ENCODE measurements around the gene TENM3.

DNA sequence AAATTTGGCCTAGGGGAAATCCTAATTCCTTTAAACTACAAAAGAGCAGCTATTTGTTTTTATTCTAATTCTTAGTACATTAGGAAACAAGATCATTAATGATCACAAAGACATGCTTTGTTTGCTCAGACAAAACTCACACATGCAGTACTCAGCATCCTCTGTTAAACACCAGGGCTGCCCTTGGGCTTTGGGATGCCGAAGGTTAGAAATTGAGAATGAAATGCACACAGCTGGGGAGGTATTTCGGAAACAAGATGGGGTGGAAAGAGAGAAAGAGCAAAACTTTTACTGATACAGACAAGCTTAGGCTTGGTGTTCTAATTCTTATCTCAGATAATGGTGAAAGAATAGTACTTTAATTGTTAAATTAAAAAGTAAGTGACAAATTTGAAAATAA is 451.3 kb downstream of the TENM3 start:
- TF ChIP-seq FOXP2 (optimal IDR thresholded peaks at IDR 0.05; ENCODE audit: control extremely low read depth, extremely low read length, insufficient read depth) (no peak), EZH2 (IDR thresholded peaks at IDR 0.05) (no peak), POLR2AphosphoS5 (IDR thresholded peaks at IDR 0.05; ENCODE audit: borderline replicate concordance, low read depth, low read length) (no peak)
